ENCODE measurements around the gene FIGNL1. TPM values are rescaled to one million over a fixed set of nuclear protein-coding genes. Genes with fewer than 3 reads are reported as not detected.

Gene FIGNL1
- 4.3 TPM in 2 replicates for total RNA-seq

GRCh38 chr7:50449881-50450589 is at the start of gene FIGNL1:
Gene FIGNL1 (minus strand): TSS chr7:50450350. CDS start chr7:50447287, 3,063 bp downstream.

Other genes starting within 250 kb of the FIGNL1 start
- not detected in 2 replicates for gene IKZF1, start 145.6 kb downstream of the FIGNL1 start, total RNA-seq
- gene DDC, start 115.1 kb upstream of the FIGNL1 start, total RNA-seq, result not detected in 2 replicates

Data from pericardium fibroblast (primary cell).